AML-193 (cell line): Measurements from ENCODE around the gene LTBP1.

Experiments
- DNase-seq, 2 experiments: peaks; one replicate each; lab custom pipeline; 2025; lab: John Stamatoyannopoulos, UW

Gene LTBP1

GRCh38 chr2:33081691-33082090 lies 134.9 kb downstream of the LTBP1 start:
- DNase-seq: no peak

- no peak for DNase-seq
Measured at GRCh38 chr2:33083699-33084387, 137.1 kb downstream of the LTBP1 start.

DNA sequence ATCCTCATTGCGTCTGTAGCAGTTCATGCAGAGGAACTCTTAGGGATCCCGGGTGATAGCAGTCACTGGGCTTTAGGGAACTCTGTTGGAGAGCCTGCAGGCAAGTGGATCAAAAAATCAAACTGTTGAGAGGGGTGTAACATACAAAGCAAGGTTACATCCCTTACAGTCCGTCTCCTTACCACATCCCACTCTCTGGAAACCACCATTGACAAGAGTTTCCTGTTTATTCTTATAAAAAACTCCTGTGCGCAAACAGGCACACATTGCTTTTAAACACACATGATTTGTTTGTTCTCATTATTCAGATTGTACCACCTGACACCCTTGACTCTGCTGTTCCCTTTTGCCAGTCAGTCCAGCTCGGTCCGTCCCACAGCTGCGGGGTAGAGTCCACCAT lies 137.7 kb downstream of the LTBP1 start:
- no peak for DNase-seq

- DNase-seq: no peak
Measured at GRCh38 chr2:33085646-33086045, 138.9 kb downstream of the LTBP1 start.

GRCh38 chr2:33086400-33087015 lies 139.8 kb downstream of the LTBP1 start:
- DNase-seq: peak in 1 of 2 experiments; percentile 2

DNA sequence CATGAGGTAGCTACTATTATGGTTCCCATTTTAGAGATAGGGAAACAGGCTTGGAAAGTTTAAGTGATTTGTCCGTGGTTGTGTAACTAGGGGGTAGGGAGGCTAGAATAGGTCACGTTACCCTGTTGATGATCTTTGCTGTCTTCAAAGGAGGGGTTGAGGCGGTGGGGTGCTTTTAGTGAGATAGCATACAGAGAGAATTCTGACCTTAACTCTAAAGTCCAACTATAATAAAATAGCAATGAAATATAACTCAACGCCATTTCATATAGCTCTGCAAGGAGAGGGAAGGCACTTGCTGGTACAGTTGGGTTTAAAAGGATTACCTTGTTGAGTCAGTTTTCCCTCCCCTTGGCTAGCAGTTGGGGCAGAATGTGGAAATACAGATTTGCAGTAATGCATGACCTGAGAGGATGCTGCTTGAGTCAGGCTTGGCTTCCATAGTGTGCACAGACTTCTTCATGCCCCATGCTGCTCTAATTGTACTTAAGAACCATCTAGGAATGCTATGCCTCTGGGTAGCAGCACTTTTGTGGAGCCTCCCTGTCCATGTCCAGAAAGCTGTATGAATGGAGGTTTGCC lies 143.9 kb downstream of the LTBP1 start:
- DNase-seq: no peak

- no peak for DNase-seq
Measured at GRCh38 chr2:33091541-33092123, 144.9 kb downstream of the LTBP1 start.

- no peak for DNase-seq
Measured at GRCh38 chr2:33093283-33093993, 146.7 kb downstream of the LTBP1 start.

DNA sequence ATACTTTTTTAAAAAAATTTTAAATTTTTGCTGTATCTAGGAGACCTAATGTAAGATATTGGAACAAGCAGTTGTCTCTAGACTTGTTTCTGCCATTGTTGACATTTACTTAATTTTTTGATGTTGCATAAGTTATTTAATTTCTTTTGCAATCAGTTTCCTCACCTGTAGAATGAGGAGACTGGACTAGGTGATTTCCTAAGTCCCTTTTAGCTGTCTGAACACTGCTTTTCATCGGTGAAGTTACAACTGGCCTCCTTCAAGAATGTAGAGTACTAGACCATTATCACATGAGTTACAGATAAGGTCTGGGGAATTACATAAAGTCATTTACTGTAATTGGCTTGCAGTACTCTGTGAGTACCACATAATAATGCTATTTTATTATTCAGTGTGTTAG lies 147.6 kb downstream of the LTBP1 start:
- DNase-seq: no peak

- no peak for DNase-seq
Measured at GRCh38 chr2:33099989-33100388, 153.2 kb downstream of the LTBP1 start.

DNA sequence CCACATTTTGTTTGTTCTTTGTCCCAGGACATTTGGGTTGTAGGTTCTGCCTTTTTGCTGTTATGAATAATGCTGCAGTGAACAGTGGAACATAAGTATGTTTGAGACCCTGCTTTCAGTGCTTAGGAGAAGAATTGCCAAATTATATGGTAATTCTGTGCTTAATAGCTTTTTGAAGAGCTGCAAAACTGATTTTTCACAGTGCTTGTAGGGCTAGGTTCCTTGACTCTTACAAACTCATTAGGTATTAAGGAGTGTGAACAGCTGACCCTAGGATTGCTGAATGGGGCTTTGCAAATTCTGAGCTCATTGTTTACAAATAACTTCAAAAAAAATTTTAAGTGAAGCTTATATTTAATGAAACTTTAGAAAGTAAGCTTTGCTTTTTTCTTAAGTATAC lies 154.2 kb downstream of the LTBP1 start:
- no peak for DNase-seq

DNA sequence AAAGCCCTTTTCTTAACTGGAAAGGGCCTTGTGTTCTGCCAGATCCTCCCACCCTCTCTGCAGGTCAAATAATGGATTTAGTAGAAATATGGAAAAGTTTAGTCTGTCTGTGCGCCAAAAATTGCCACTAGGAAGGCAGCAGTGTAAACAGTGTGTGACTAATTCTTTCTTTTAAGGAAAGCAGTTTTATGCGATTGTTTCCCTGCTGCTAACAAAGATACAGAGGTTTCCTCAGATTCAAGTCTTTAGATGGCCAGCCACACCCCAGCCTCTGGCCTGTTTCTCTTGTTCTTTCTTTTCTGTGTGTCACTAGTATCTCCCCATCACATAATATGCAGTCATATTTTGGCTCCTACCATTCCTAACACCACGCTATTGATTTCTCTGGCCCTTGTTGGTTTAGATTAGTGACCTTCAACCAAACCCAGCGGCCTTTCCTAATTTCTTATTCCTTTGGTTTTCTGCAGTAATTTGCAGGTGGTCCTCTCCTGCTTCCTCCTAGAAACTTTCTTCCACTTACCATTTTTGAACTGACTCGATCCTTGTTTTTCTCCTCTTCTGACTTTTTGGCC lies 157.4 kb downstream of the LTBP1 start:
- DNase-seq: no peak

DNA sequence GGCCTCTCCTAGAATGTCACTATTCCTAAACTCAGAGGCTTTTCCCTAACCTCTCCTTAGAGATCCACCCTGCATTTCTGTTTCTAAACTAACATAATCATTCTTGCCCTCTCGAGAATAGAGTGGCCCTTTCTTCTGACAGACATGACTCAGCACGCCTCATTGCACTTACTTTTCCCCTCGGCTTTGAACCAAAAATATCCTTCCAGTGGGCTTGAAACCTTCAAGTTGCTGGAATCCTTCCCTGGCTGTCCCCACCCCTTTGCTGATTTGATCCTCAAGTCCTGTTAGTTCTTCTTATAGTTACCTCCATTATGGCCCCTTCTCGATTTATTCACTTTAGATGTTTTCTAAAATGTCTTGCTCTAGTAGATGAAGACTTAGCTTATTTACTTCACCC lies 158.0 kb downstream of the LTBP1 start:
- DNase-seq: no peak

- no peak for DNase-seq
Measured at GRCh38 chr2:33106115-33106514, 159.4 kb downstream of the LTBP1 start.

- no peak for DNase-seq
Measured at GRCh38 chr2:33107690-33108482, 161.1 kb downstream of the LTBP1 start.

GRCh38 chr2:33108483-33109443 lies 162.0 kb downstream of the LTBP1 start:
- no peak for DNase-seq

DNA sequence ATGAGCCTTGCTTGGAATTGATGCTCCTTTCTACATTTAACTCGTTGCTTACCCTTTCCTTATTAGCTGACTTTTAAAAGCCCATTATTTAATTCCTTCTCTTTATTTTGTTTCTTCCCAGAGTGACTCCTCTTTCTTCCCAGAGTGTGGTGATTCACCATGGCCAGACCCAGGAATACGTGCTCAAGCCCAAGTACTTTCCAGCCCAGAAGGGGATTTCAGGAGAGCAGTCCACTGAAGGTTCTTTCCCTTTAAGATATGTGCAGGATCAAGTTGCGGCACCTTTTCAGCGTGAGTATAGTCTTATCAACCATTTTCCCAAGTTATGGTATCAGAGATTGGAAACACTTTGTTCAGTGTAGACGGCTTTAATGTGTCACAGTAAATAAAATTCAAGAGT lies 163.7 kb downstream of the LTBP1 start:
- DNase-seq: no peak

- DNase-seq: no peak
Measured at GRCh38 chr2:33111002-33111446, 164.3 kb downstream of the LTBP1 start.

DNA sequence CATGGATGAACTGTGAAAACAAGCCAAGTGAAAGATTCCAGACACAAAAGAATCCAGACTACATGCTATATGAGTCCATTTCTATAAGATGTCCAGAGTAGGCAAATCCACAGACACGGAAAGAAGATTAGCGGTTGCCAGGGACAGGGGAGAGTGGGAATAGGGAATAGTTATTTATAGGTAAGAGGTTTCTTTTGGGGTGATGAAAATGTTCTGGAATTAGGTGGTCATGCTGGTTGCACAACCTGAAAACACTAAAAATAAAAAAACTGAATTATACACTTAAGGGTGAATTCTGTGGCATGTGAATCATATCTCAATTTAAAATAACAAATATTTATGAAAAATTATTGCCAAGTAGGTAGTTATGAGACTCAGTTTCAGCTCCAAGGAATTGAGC lies 168.4 kb downstream of the LTBP1 start:
- no peak for DNase-seq

- DNase-seq: no peak
Measured at GRCh38 chr2:33115728-33116127, 169.0 kb downstream of the LTBP1 start.
